ENCODE measurements around the gene COBL. TPM values are rescaled to one million over a fixed set of nuclear protein-coding genes. Genes with fewer than 3 reads are reported as not detected.

COBL gene
- total RNA-seq, 2 experiments from 2014 or later: not detected

- no peaks in the 10 kb centered on the region for H3K4me1 Mint-ChIP-seq
- CTCF ChIA-PET: no interaction called here
- POLR2A ChIA-PET: no interaction called here
- no peak overlapping the region for H3K27ac Mint-ChIP-seq
- DNase-seq: no peak
- no peaks in the 10 kb centered on the region for H3K27me3 Mint-ChIP-seq
- no peaks in the 10 kb centered on the region for H3K36me3 Mint-ChIP-seq (ENCODE audit: low read depth)
- H3K4me3 Mint-ChIP-seq: no peak overlapping the region
- no peaks in the 10 kb centered on the region for H3K9me3 Mint-ChIP-seq
Observed at GRCh38 chr7:51080622-51081269, 235.9 kb downstream of the COBL start.

- CTCF ChIA-PET: no interaction called here
Observed at GRCh38 chr7:51080216-51080615, 236.4 kb downstream of the COBL start.

GRCh38 chr7:51079494-51079893 lies 237.1 kb downstream of the COBL start:
- CTCF ChIA-PET: no interaction called here
- no peak for DNase-seq
- Mint-ChIP-seq H3K36me3 (ENCODE audit: low read depth) (no peaks in the 10 kb centered on the region), H3K4me3 (no peak overlapping the region), H3K4me1 (no peaks in the 10 kb centered on the region), H3K27me3 (no peaks in the 10 kb centered on the region), H3K9me3 (no peaks in the 10 kb centered on the region), H3K27ac (no peak overlapping the region)
- POLR2A ChIA-PET: no interaction called here

More at GRCh38 chr7:51080216-51080615, 236.4 kb downstream of the COBL start:
- Mint-ChIP-seq H3K4me1 (no peaks in the 10 kb centered on the region), H3K4me3 (no peak overlapping the region), H3K36me3 (ENCODE audit: low read depth) (no peaks in the 10 kb centered on the region), H3K27me3 (no peaks in the 10 kb centered on the region), H3K9me3 (no peaks in the 10 kb centered on the region), H3K27ac (no peak overlapping the region)
- POLR2A ChIA-PET: no interaction called here
- no peak for DNase-seq

- H3K27ac Mint-ChIP-seq: no peak overlapping the region
- no peak for DNase-seq
- POLR2A ChIA-PET: no interaction called here
Observed at GRCh38 chr7:51078653-51079052, 238.0 kb downstream of the COBL start.

DNA sequence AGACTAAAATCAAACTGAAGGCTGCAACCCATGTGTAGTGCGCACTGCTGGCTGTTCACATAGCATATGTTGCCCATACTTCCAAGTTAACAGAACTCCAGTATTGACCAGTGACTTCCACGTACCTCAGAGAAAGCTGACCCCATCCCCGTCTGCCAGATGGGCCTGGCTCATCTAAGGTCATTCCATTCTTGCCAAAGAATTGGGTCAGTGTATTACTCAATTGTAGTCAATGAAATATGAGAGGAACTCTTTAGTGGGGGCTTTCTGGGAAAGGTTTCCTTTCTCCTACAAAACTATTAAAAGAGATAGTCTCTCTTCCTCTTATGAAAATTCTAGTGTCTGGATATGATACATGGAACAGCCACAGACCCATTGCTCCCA lies 238.6 kb downstream of the COBL start:
- no peak for DNase-seq
- POLR2A ChIA-PET: no interaction called here
- Mint-ChIP-seq H3K4me1 (no peaks in the 10 kb centered on the region), H3K36me3 (ENCODE audit: low read depth) (no peaks in the 10 kb centered on the region), H3K27ac (no peak overlapping the region), H3K4me3 (no peak overlapping the region), H3K27me3 (no peaks in the 10 kb centered on the region), H3K9me3 (no peaks in the 10 kb centered on the region)
- CTCF ChIA-PET: no interaction called here

More at GRCh38 chr7:51078653-51079052, 238.0 kb downstream of the COBL start:
- CTCF ChIA-PET: no interaction called here
- Mint-ChIP-seq H3K36me3 (ENCODE audit: low read depth) (no peaks in the 10 kb centered on the region), H3K4me3 (no peak overlapping the region), H3K9me3 (no peaks in the 10 kb centered on the region), H3K4me1 (no peaks in the 10 kb centered on the region), H3K27me3 (no peaks in the 10 kb centered on the region)

GRCh38 chr7:51077316-51077986 lies 239.2 kb downstream of the COBL start:
- Mint-ChIP-seq H3K4me1 (no peaks in the 10 kb centered on the region), H3K27ac (no peak overlapping the region), H3K9me3 (no peaks in the 10 kb centered on the region), H3K27me3 (no peaks in the 10 kb centered on the region), H3K36me3 (ENCODE audit: low read depth) (no peaks in the 10 kb centered on the region), H3K4me3 (no peak overlapping the region)
- ChIA-PET POLR2A (no interaction called here), CTCF (no interaction called here)
- no peak for DNase-seq

DNA sequence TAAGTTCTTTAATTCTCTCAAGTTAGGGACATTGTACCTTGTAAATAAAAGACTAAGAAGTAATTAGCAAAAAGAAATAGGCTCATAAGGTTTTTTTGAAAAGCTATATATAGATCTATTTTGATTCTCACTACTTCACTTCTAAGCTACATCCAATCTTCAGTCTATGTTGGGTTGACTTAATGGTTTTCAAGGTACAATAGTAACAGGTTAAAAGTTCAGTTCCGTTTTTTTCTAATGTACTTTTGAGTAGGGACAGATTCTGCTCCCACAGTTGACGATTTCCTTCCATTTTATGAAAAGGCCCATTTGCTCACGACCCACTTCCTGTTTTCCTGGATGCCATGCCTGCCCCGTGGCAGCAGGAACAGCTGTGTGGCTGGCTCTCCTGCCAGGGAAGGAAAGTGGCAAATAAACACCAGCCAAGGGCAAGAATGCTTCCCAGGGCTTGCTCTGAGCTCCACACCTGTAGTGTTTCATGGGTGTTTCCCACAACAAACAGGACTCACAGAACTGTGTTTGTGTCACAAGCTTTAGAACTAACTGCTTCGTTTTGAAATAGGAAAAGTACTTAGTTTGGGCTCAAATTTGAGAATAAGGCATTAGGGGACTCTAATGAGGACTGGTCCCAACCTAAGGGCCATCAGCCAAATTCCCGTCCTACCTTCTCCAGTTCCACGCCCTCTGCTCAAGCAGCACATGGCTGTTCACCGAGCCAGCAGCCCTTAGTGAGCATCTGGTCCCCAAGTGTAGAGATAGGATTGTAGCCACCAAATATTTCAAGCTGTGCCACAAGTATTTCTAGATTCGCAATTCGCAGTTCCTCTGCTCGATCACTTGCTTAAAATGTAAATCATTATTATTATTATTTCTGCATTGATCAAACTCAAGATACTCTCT lies 240.7 kb downstream of the COBL start:
- H3K4me1 Mint-ChIP-seq: no peaks in the 10 kb centered on the region
- no peak for DNase-seq
- no peaks in the 10 kb centered on the region for H3K27me3 Mint-ChIP-seq
- ChIA-PET POLR2A (no interaction called here), CTCF (interaction anchor here (0.5 to 1.2 kb wide), 2 partner anchors 86 to 255 kb away, joined by 3 read pairs; no protein-coding TSS in a partner anchor)
- no peak overlapping the region for H3K27ac Mint-ChIP-seq
- H3K9me3 Mint-ChIP-seq: no peaks in the 10 kb centered on the region
- no peaks in the 10 kb centered on the region for H3K36me3 Mint-ChIP-seq (ENCODE audit: low read depth)
- H3K4me3 Mint-ChIP-seq: no peak overlapping the region

- H3K27ac Mint-ChIP-seq: no peak overlapping the region
- no peak overlapping the region for H3K4me3 Mint-ChIP-seq
- no peak for DNase-seq
- H3K9me3 Mint-ChIP-seq: no peaks in the 10 kb centered on the region
- H3K27me3 Mint-ChIP-seq: no peaks in the 10 kb centered on the region
- H3K36me3 Mint-ChIP-seq (ENCODE audit: low read depth): no peaks in the 10 kb centered on the region
- CTCF ChIA-PET: no interaction called here
- H3K4me1 Mint-ChIP-seq: no peaks in the 10 kb centered on the region
- POLR2A ChIA-PET: no interaction called here
Observed at GRCh38 chr7:51073171-51073570, 243.4 kb downstream of the COBL start.

GRCh38 chr7:51072281-51072680 lies 244.3 kb downstream of the COBL start:
- Mint-ChIP-seq H3K4me3 (no peak overlapping the region), H3K27ac (no peak overlapping the region), H3K9me3 (no peaks in the 10 kb centered on the region), H3K27me3 (no peaks in the 10 kb centered on the region), H3K4me1 (no peaks in the 10 kb centered on the region), H3K36me3 (ENCODE audit: low read depth) (no peaks in the 10 kb centered on the region)
- no peak for DNase-seq
- ChIA-PET POLR2A (no interaction called here), CTCF (interaction anchor here (0.7 to 1.6 kb wide), 2 partner anchors 69 to 89 kb away, joined by 3 to 6 read pairs; no protein-coding TSS in a partner anchor)

DNA sequence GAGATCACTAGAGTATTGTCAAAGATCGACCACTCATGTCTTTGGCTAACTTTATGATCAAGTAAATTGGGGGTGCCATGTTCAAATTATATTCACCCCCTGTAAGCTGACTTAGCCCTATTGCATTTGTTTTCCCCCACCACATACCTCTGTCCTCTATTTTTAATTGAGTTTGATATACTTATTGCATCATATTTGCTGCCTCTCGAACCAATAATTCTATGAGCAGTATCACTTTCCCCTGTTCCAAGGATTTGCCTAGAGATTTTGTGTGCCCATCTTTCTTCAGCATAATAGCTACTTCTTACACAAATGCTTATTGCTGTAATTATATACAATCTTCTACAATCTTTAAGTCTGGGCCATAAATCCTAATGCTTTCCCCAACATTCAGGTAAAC lies 245.2 kb downstream of the COBL start:
- POLR2A ChIA-PET: no interaction called here
- H3K27me3 Mint-ChIP-seq: no peaks in the 10 kb centered on the region
- H3K27ac Mint-ChIP-seq: no peak overlapping the region
- no peak for DNase-seq
- no peaks in the 10 kb centered on the region for H3K4me1 Mint-ChIP-seq
- no peaks in the 10 kb centered on the region for H3K36me3 Mint-ChIP-seq (ENCODE audit: low read depth)
- H3K9me3 Mint-ChIP-seq: no peaks in the 10 kb centered on the region
- no peak overlapping the region for H3K4me3 Mint-ChIP-seq
- CTCF ChIA-PET: interaction anchor here (0.7 to 1.6 kb wide), 2 partner anchors 70 to 90 kb away, joined by 3 to 6 read pairs; no protein-coding TSS in a partner anchor

- no peak for DNase-seq
- Mint-ChIP-seq H3K9me3 (no peaks in the 10 kb centered on the region), H3K4me3 (no peak overlapping the region), H3K36me3 (ENCODE audit: low read depth) (no peaks in the 10 kb centered on the region), H3K27me3 (no peaks in the 10 kb centered on the region), H3K27ac (no peak overlapping the region), H3K4me1 (no peaks in the 10 kb centered on the region)
- ChIA-PET CTCF (no interaction called here), POLR2A (no interaction called here)
Observed at GRCh38 chr7:51070151-51070550, 246.5 kb downstream of the COBL start.

GRCh38 chr7:51069411-51070083 lies 247.1 kb downstream of the COBL start:
- Mint-ChIP-seq H3K27ac (no peak overlapping the region), H3K4me3 (no peak overlapping the region), H3K36me3 (ENCODE audit: low read depth) (no peaks in the 10 kb centered on the region), H3K4me1 (no peaks in the 10 kb centered on the region), H3K27me3 (no peaks in the 10 kb centered on the region), H3K9me3 (no peaks in the 10 kb centered on the region)
- no peak for DNase-seq
- ChIA-PET CTCF (interaction anchor here (1.7 kb wide), 1 partner anchor 977 kb away, joined by 6 read pairs; no protein-coding TSS in a partner anchor), POLR2A (no interaction called here)

DNA sequence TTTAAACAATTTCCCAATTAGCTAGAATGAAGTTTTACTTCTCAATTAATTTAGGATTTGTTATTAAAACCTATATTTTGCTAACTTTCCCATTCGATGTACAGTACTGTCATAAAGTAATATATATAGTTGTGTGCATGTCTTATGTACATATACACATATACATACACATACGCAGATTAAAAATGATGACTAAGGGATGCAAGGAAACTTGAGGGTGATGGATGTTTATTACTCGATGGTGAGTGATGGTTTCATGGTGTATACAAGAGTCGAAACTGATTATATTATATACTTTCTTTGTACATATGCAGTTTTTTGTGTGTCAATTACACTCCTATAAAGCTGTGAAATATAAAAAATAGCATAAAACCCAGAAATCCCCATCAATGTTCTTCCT lies 248.2 kb downstream of the COBL start:
- no peak overlapping the region for H3K27ac Mint-ChIP-seq
- H3K9me3 Mint-ChIP-seq: no peaks in the 10 kb centered on the region
- CTCF ChIA-PET: interaction anchor here (1.2 to 1.7 kb wide), 3 partner anchors 50 to 976 kb away, joined by 3 to 12 read pairs (median 6); no protein-coding TSS in a partner anchor
- no peaks in the 10 kb centered on the region for H3K36me3 Mint-ChIP-seq (ENCODE audit: low read depth)
- no peaks in the 10 kb centered on the region for H3K27me3 Mint-ChIP-seq
- DNase-seq: no peak
- H3K4me3 Mint-ChIP-seq: no peak overlapping the region
- POLR2A ChIA-PET: no interaction called here
- no peaks in the 10 kb centered on the region for H3K4me1 Mint-ChIP-seq

Data from activated CD4-positive, alpha-beta memory T cell treated with anti-CD3 and anti-CD28 coated beads, Interleukin-2, amount 10 ng/mL, durations not matched to agents 7 days and 5 days (primary cell).